PC-3 (cell line): ENCODE measurements around the gene RRAGD. TPM values are rescaled to one million over a fixed set of nuclear protein-coding genes. Genes with fewer than 3 reads are reported as not detected.

Experiments
- ATAC-seq: fragments of 200-7000 bp; cut with Tn5 transposase; 2 replicates; pipeline ENCODE4 v1.9.1; 2020; ENCODE audit warnings: mild to moderate bottlenecking, moderate library complexity
- BruUV-seq: library from RNA; stranded (reverse); fragments of 400-500 nt; replicated peaks from 2 replicates; lab custom pipeline; 2021; lab: Mats Ljungman, UMichigan
- CTCF ChIA-PET: fragments of 300-600 bp; sonication (Branson Sonifier 250); formaldehyde crosslinking; loops from one replicate; lab custom pipeline; 2022; ENCODE audit warnings: antibody characterized with exemption; lab: Charles Lee
- POLR2A ChIA-PET: fragments of 300-600 bp; sonication (Branson Sonifier 250); formaldehyde crosslinking; loops from one replicate; lab custom pipeline; 2022; ENCODE audit warnings: antibody characterized with exemption; ENCODE audit not compliant: unreplicated experiment; lab: Charles Lee
- DNase-seq: peaks from one replicate; pipeline ENCODE4 v3.0.0-alpha.2; 2015
- H2AFZ ChIP-seq: fragments of 300-600 bp; sonication (generic); 2 replicates; pipeline ENCODE4 v1.6.0; 2016; ENCODE audit warnings: antibody characterized with exemption, low read length
- H3F3A ChIP-seq: fragments of 300-600 bp; sonication (generic); one replicate; pipeline ENCODE4 v1.6.0; 2017; ENCODE audit warnings: antibody characterized with exemption, low read length, control low read depth, mild to moderate bottlenecking; ENCODE audit not compliant: unreplicated experiment
- H3K27ac ChIP-seq: fragments of 300-600 bp; sonication (generic); 2 replicates; pipeline ENCODE4 v1.5.1; 2016; ENCODE audit warnings: mild to moderate bottlenecking, low read length
- H3K27me3 ChIP-seq: fragments of 300-600 bp; sonication (generic); 2 replicates; pipeline ENCODE4 v1.6.1; 2016; ENCODE audit warnings: low read length, mixed read lengths
- H3K36me3 ChIP-seq: fragments of 300-600 bp; sonication (generic); 2 replicates; pipeline ENCODE4 v1.6.1; 2016; ENCODE audit warnings: low read depth, mixed run types, low read length, mixed read lengths
- H3K4me1 ChIP-seq: fragments of 300-600 bp; sonication (generic); 2 replicates; pipeline ENCODE4 v1.5.1; 2016; ENCODE audit warnings: low read length; ENCODE audit not compliant: insufficient read depth
- H3K4me2 ChIP-seq: fragments of 300-600 bp; sonication (generic); 2 replicates; pipeline ENCODE4 v1.6.0; 2016; ENCODE audit warnings: low read length
- H3K4me3 ChIP-seq: fragments of 300-600 bp; sonication (generic); 2 replicates; pipeline ENCODE4 v1.5.1; 2016; ENCODE audit warnings: mild to moderate bottlenecking, low read length, mixed read lengths
- H3K79me2 ChIP-seq: fragments of 300-600 bp; sonication (generic); 2 replicates; pipeline ENCODE4 v1.6.1; 2017; ENCODE audit warnings: low read length, mixed read lengths
- H3K9ac ChIP-seq: fragments of 300-600 bp; sonication (generic); 2 replicates; pipeline ENCODE4 v1.6.0; 2016; ENCODE audit warnings: mild to moderate bottlenecking, low read length
- H3K9me2 ChIP-seq: fragments of 300-600 bp; sonication (generic); replicated peaks from 2 replicates; pipeline ENCODE4 v1.6.1; 2016; ENCODE audit warnings: mixed run types, low read length, mixed read lengths
- H3K9me3 ChIP-seq: fragments of 300-600 bp; sonication (generic); 2 replicates; pipeline ENCODE4 v1.6.1; 2016; ENCODE audit warnings: low read length, mixed read lengths
- H4K20me1 ChIP-seq: fragments of 300-600 bp; sonication (generic); 2 replicates; pipeline ENCODE4 v1.6.1; 2016; ENCODE audit warnings: low read length, mixed read lengths
- EZH2 ChIP-seq: fragments of 300-600 bp; sonication (generic); IDR thresholded peaks from one replicate; pipeline ENCODE4 v1.6.1; 2017; ENCODE audit warnings: antibody characterized with exemption, mild to moderate bottlenecking, low read length; ENCODE audit not compliant: unreplicated experiment
- EZH2phosphoT487 ChIP-seq: fragments of 300-600 bp; sonication (generic); IDR thresholded peaks from 2 replicates; pipeline ENCODE4 v1.6.1; 2018; ENCODE audit warnings: mild to moderate bottlenecking, antibody characterized with exemption, low read length, borderline replicate concordance
- intact Hi-C: fragments of 100-400 bp; cut with micrococcal nuclease; formaldehyde crosslinking; loops from 2 replicates; pipeline ENCODE4 v1.9.0; 2023
- total RNA-seq: library from RNA; depleted of rRNA; stranded (reverse); fragments of >200 nt; gene quantifications from 2 replicates; pipeline ENCODE4 v1.2.3, GENCODE V29; 2014
- TF ChIP-seq, protein P1 (sequence below): fragments of 300-600 bp; sonication (generic); conservative IDR thresholded peaks from 2 replicates; pipeline ENCODE4 v1.5.1; 2017; ENCODE audit warnings: antibody characterized with exemption, low read depth, mild to moderate bottlenecking, low read length

Gene RRAGD
- total RNA-seq, 1 experiment from 2014 or later = 0.62 TPM

DNA sequence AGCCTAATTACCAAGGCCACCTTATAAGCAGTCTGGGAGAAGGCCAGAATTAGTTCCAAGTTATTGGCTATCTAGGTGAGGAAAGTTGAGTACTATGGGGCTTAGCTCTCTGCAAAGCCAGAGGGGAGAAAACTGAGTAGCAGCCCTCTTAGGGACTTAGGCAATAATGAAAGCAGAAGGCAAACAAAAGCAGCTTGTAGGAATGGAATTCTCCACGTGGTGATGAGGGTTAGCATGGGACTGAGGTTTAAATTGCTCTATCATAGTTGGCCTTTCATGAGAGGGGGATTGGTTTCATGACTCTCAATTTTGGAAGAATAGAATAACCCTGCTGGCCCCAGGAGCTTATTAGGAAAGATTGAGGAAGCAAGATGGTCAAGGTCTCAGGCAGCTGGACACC, 52.5 kb downstream of the RRAGD start:
- TF ChIP-seq, protein P1, sequence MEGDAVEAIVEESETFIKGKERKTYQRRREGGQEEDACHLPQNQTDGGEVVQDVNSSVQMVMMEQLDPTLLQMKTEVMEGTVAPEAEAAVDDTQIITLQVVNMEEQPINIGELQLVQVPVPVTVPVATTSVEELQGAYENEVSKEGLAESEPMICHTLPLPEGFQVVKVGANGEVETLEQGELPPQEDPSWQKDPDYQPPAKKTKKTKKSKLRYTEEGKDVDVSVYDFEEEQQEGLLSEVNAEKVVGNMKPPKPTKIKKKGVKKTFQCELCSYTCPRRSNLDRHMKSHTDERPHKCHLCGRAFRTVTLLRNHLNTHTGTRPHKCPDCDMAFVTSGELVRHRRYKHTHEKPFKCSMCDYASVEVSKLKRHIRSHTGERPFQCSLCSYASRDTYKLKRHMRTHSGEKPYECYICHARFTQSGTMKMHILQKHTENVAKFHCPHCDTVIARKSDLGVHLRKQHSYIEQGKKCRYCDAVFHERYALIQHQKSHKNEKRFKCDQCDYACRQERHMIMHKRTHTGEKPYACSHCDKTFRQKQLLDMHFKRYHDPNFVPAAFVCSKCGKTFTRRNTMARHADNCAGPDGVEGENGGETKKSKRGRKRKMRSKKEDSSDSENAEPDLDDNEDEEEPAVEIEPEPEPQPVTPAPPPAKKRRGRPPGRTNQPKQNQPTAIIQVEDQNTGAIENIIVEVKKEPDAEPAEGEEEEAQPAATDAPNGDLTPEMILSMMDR = no peak
- 0 out of 2 replicates have a peak, but pooled peaks cover 4% of the 10 kb centered on the region for H3K4me1 ChIP-seq
- POLR2A ChIA-PET = no interaction called here
- H3K4me3 ChIP-seq = no peak overlapping the region
- BruUV-seq = no TSS peak
- no peak for ATAC-seq
- no peaks in the 10 kb centered on the region for H3K36me3 ChIP-seq
- no peaks in the 10 kb centered on the region for H3K9me2 ChIP-seq
- CTCF ChIA-PET = interaction anchor here (0.6 kb wide), 1 partner anchor 292 kb away, joined by 4 read pairs; no protein-coding TSS in a partner anchor
- H3K27ac ChIP-seq = no peak overlapping the region
- intact Hi-C loops = no loop called here
- H3F3A ChIP-seq = no peaks in the 10 kb centered on the region
- no peaks in the 10 kb centered on the region for H4K20me1 ChIP-seq
- H3K9me3 ChIP-seq = no peaks in the 10 kb centered on the region
- H3K79me2 ChIP-seq = no peaks in the 10 kb centered on the region
- DNase-seq = no peak
- H3K27me3 ChIP-seq = no peaks in the 10 kb centered on the region
- H3K4me2 ChIP-seq = no peak overlapping the region
- no peak overlapping the region for H2AFZ ChIP-seq
- no peak overlapping the region for H3K9ac ChIP-seq

DNA sequence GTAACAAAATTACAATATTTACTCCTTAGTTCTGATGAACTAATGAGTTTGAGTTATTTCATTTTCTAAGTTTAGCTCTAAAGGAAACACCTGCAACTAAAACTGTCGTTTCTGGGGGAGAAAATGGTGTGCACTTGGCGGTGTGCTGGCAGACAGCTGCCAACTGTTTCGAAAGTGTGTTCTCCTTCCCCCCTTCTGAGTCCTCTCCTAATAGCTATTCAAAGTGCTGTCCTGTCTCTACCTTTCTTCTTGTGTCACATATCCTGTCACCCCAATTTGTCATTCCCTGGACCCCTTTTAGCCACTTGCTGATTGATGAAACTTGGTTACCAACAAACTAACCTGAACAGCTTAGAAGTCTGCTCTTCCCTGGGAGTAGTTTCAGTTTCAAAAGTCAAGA, 54.7 kb downstream of the RRAGD start:
- Histone ChIP-seq H3K4me3 (no peak overlapping the region), H3K36me3 (no peaks in the 10 kb centered on the region), H3K9me3 (no peaks in the 10 kb centered on the region), H3K79me2 (peaks cover under 1% of the 10 kb centered on the region), H4K20me1 (no peaks in the 10 kb centered on the region), H3K4me2 (no peak overlapping the region), H3K9me2 (no peaks in the 10 kb centered on the region), H2AFZ (no peak overlapping the region), H3K4me1 (0 out of 2 replicates have a peak, but pooled peaks cover 4% of the 10 kb centered on the region), H3K27ac (no peak overlapping the region), H3F3A (no peaks in the 10 kb centered on the region), H3K27me3 (no peaks in the 10 kb centered on the region), H3K9ac (no peak overlapping the region)
- DNase-seq (no peak), ATAC-seq (no peak)
- ChIA-PET CTCF (no interaction called here), POLR2A (no interaction called here)
- TF ChIP-seq EZH2 (no peak), EZH2phosphoT487 (no peak)
- TF ChIP-seq, protein P1 = no peak
- no TSS peak for BruUV-seq
- intact Hi-C loops = no loop called here

- H3K27me3 ChIP-seq = no peaks in the 10 kb centered on the region
- H3K9ac ChIP-seq = no peak overlapping the region
- no TSS peak for BruUV-seq
- DNase-seq (no peak), ATAC-seq (no peak)
- no peak overlapping the region for H2AFZ ChIP-seq
- H3F3A ChIP-seq = no peaks in the 10 kb centered on the region
- no peak overlapping the region for H3K4me3 ChIP-seq
- no peak for TF ChIP-seq EZH2
- no peak for TF ChIP-seq EZH2phosphoT487
- TF ChIP-seq, protein P1 = no peak
- 0 out of 2 replicates have a peak, but pooled peaks cover 4% of the 10 kb centered on the region for H3K4me1 ChIP-seq
- no peaks in the 10 kb centered on the region for H3K36me3 ChIP-seq
- intact Hi-C loops = no loop called here
- ChIA-PET CTCF (no interaction called here), POLR2A (no interaction called here)
- H3K27ac ChIP-seq = no peak overlapping the region
- H3K9me2 ChIP-seq = no peaks in the 10 kb centered on the region
- H3K9me3 ChIP-seq = no peaks in the 10 kb centered on the region
- peaks cover 8% of the 10 kb centered on the region for H3K79me2 ChIP-seq
- H3K4me2 ChIP-seq = no peak overlapping the region
- H4K20me1 ChIP-seq = peaks cover under 1% of the 10 kb centered on the region; the same call in 1 of the 2 replicates
Measured at GRCh38 chr6:89356642-89357170, 55.4 kb downstream of the RRAGD start.
